OCI-LY7 (cell line): ENCODE measurements around the gene SPATS2L. TPM values are rescaled to one million over a fixed set of nuclear protein-coding genes. Genes with fewer than 3 reads are reported as not detected.

Source experiments
- BruUV-seq: library from RNA; stranded (reverse); fragments of 400-500 nt; replicated peaks from 2 replicates; lab custom pipeline; 2021; lab: Mats Ljungman, UMichigan
- CTCF ChIA-PET: fragments of 300-600 bp; sonication (Branson Sonifier 250); formaldehyde crosslinking; loops from one replicate; lab custom pipeline; 2022; ENCODE audit warnings: antibody characterized with exemption; ENCODE audit not compliant: unreplicated experiment; lab: Charles Lee
- POLR2A ChIA-PET: fragments of 300-600 bp; sonication (Branson Sonifier 250); formaldehyde crosslinking; loops from one replicate; lab custom pipeline; 2022; ENCODE audit warnings: antibody characterized with exemption; lab: Charles Lee
- DNase-seq: peaks from one replicate; pipeline ENCODE4 v3.0.0-alpha.2; 2015; ENCODE audit warnings: low spot score
- H2AFZ ChIP-seq: fragments of 200-600 bp; sonication (generic), shearing (Covaris generic); 2 replicates; pipeline ENCODE4 v1.6.1; 2014; ENCODE audit warnings: mild to moderate bottlenecking, antibody characterized with exemption, low read length, moderate library complexity
- H3K27ac ChIP-seq: fragments of 200-600 bp; sonication (generic); 2 replicates; pipeline ENCODE4 v1.5.1; 2014; ENCODE audit warnings: mixed run types, low read depth, mild to moderate bottlenecking, moderate library complexity, low read length, inconsistent platforms; ENCODE audit not compliant: poor library complexity, severe bottlenecking
- H3K36me3 ChIP-seq: fragments of 200-600 bp; sonication (generic); 2 replicates; pipeline ENCODE4 v1.6.1; 2014; ENCODE audit warnings: mild to moderate bottlenecking, antibody characterized with exemption, low read length, moderate library complexity, mixed read lengths; ENCODE audit not compliant: insufficient read depth
- H3K4me1 ChIP-seq: fragments of 200-600 bp; sonication (generic); 2 replicates; pipeline ENCODE4 v1.5.1; 2014; ENCODE audit warnings: mild to moderate bottlenecking, low read length; ENCODE audit not compliant: insufficient read depth, poor library complexity, severe bottlenecking
- H3K4me2 ChIP-seq: fragments of 200-600 bp; sonication (generic); 2 replicates; pipeline ENCODE4 v1.6.1; 2014; ENCODE audit warnings: mild to moderate bottlenecking, low read length
- H3K4me3 ChIP-seq: fragments of 200-600 bp; sonication (generic); 2 replicates; pipeline ENCODE4 v1.5.1; 2014; ENCODE audit warnings: mild to moderate bottlenecking, low read depth, low read length; ENCODE audit not compliant: poor library complexity, severe bottlenecking
- H3K79me2 ChIP-seq: fragments of 200-600 bp; sonication (generic); 2 replicates; pipeline ENCODE4 v1.6.1; 2016; ENCODE audit warnings: low read depth, mild to moderate bottlenecking, low read length, moderate library complexity, mixed read lengths; ENCODE audit not compliant: insufficient read depth
- H3K9me2 ChIP-seq: fragments of 200-600 bp; sonication (generic); 2 replicates; pipeline ENCODE4 v1.6.1; 2016; ENCODE audit warnings: mild to moderate bottlenecking, low read length, mixed read lengths; ENCODE audit not compliant: insufficient read depth
- H3K9me3 ChIP-seq: fragments of 200-600 bp; sonication (generic); 2 replicates; pipeline ENCODE4 v1.6.1; 2014; ENCODE audit warnings: mild to moderate bottlenecking, mixed run types, low read length, mixed read lengths
- H4K20me1 ChIP-seq: fragments of 200-600 bp; sonication (generic); 2 replicates; pipeline ENCODE4 v1.6.1; 2014; ENCODE audit warnings: mild to moderate bottlenecking, antibody characterized with exemption, low read length, moderate library complexity, mixed read lengths; ENCODE audit not compliant: insufficient read depth
- EZH2phosphoT487 ChIP-seq: fragments of 200-600 bp; sonication (generic); IDR thresholded peaks from 2 replicates; pipeline ENCODE4 v1.6.1; 2018; ENCODE audit warnings: low read depth, borderline replicate concordance, mild to moderate bottlenecking, mixed run types, antibody characterized with exemption, low read length, moderate library complexity, mixed read lengths
- intact Hi-C: fragments of 100-400 bp; cut with micrococcal nuclease; formaldehyde crosslinking; loops from one replicate; pipeline ENCODE4 v1.10.0; 2022; ENCODE audit not compliant: unreplicated experiment
- total RNA-seq, 2 experiments: library from RNA; depleted of rRNA in 1 of 2; stranded (reverse); fragments of >200 nt in 1 of 2; shearing (Covaris generic) in 1 of 2; gene quantifications; 2 replicates each; pipeline ENCODE4 v1.2.3, GENCODE V29; 2014 to 2022
- TF ChIP-seq, protein P1 (sequence below): fragments of 200-600 bp; sonication (generic); conservative IDR thresholded peaks from 2 replicates; pipeline ENCODE4 v1.5.1; 2014; ENCODE audit warnings: mild to moderate bottlenecking, antibody characterized with exemption, low read length, moderate library complexity, mixed read lengths

The SPATS2L gene
- total RNA-seq, 2 experiments from 2014 or later: 3.1 to 5.2 TPM

DNA sequence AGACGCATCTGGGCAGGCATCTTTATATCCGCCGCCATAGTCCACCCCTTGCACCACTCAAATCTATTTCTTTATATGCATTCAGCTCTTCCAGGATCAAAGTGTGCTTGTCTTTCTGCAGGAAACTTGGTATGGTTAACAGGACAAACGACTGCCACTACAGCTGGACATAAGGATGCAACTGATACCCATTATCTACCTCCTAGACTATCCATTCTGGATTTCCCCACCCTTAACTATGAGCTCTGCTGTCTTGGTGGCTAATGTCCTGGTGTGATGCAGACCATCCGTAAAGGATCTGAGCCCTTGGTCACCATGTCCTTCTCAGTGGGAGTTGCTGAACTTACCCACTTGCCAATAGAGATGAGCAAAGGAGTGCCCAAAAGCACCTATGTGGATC lies 40.1 kb upstream of the SPATS2L start:
- CTCF ChIA-PET: no interaction called here

DNA sequence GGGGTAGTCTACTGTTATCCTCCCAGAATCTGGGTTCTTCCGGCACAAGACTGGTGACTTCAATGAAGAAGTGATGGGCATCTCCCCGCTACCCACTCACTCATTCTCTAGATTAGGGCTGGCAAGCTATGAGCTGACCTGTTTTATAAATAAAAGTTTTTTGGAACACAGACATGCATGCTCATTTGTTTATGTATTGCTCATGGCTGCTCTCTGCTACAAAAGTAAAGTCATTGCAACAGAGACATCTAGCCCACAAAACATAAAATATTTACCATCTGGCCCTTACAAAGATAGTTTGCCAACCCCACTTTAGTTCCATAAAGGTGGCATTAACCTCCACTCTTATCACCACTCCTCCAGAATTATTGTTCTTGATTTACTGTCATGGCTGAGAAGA lies 39.1 kb upstream of the SPATS2L start:
- H3K4me3 ChIP-seq: no peak overlapping the region
- H3K27ac ChIP-seq: no peak overlapping the region
- ChIA-PET CTCF (no interaction called here), POLR2A (interaction anchor here (0.5 kb wide), 1 partner anchor 156 kb away, joined by 3 read pairs; no protein-coding TSS in a partner anchor)
- no peak overlapping the region for H2AFZ ChIP-seq
- H4K20me1 ChIP-seq: no peaks in the 10 kb centered on the region
- TF ChIP-seq, protein P1, sequence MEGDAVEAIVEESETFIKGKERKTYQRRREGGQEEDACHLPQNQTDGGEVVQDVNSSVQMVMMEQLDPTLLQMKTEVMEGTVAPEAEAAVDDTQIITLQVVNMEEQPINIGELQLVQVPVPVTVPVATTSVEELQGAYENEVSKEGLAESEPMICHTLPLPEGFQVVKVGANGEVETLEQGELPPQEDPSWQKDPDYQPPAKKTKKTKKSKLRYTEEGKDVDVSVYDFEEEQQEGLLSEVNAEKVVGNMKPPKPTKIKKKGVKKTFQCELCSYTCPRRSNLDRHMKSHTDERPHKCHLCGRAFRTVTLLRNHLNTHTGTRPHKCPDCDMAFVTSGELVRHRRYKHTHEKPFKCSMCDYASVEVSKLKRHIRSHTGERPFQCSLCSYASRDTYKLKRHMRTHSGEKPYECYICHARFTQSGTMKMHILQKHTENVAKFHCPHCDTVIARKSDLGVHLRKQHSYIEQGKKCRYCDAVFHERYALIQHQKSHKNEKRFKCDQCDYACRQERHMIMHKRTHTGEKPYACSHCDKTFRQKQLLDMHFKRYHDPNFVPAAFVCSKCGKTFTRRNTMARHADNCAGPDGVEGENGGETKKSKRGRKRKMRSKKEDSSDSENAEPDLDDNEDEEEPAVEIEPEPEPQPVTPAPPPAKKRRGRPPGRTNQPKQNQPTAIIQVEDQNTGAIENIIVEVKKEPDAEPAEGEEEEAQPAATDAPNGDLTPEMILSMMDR: no peak
- no peak for TF ChIP-seq EZH2phosphoT487
- BruUV-seq: no TSS peak
- H3K4me2 ChIP-seq: no peak overlapping the region
- intact Hi-C loops: no loop called here
- H3K9me2 ChIP-seq: no peaks in the 10 kb centered on the region
- DNase-seq: no peak
- no peaks in the 10 kb centered on the region for H3K9me3 ChIP-seq
- no peaks in the 10 kb centered on the region for H3K4me1 ChIP-seq
- H3K79me2 ChIP-seq: no peaks in the 10 kb centered on the region
- no peaks in the 10 kb centered on the region for H3K36me3 ChIP-seq

More for the DNA sequence above, 40.1 kb upstream of the SPATS2L start:
- no peaks in the 10 kb centered on the region for H4K20me1 ChIP-seq
- no peak overlapping the region for H2AFZ ChIP-seq
- H3K4me2 ChIP-seq: no peak overlapping the region
- intact Hi-C loops: no loop called here
- TF ChIP-seq, protein P1: no peak
- TF ChIP-seq EZH2phosphoT487: no peak
- no peaks in the 10 kb centered on the region for H3K9me2 ChIP-seq
- DNase-seq: no peak
- H3K36me3 ChIP-seq: no peaks in the 10 kb centered on the region
- no peak overlapping the region for H3K27ac ChIP-seq
- H3K4me1 ChIP-seq: no peaks in the 10 kb centered on the region
- no TSS peak for BruUV-seq
- H3K4me3 ChIP-seq: no peak overlapping the region
- no peaks in the 10 kb centered on the region for H3K79me2 ChIP-seq
- H3K9me3 ChIP-seq: no peaks in the 10 kb centered on the region
- POLR2A ChIA-PET: no interaction called here

DNA sequence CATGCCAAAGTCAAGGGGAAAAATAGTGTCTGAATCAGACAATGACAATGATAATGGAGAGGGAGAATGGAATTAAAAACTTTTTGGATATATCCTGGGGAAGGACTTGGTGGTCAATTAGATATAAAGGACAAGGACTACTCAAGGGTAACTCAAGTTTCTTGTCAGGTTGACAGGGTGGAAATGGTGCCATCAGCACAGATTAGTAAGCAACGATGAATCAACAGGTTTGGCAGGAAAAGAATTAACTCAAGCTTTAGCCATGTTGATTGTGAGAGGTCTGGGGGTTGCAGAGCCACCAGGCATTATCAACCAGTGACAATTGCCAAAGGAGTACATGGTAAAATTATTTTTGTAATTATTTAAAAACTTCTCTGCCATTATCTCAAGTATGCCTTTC lies 35.8 kb upstream of the SPATS2L start:
- intact Hi-C loops: no loop called here
- H3K4me3 ChIP-seq: no peak overlapping the region
- no peaks in the 10 kb centered on the region for H3K36me3 ChIP-seq
- no peak overlapping the region for H3K4me2 ChIP-seq
- no peak overlapping the region for H3K27ac ChIP-seq
- H3K9me2 ChIP-seq: no peaks in the 10 kb centered on the region
- H3K79me2 ChIP-seq: no peaks in the 10 kb centered on the region
- ChIA-PET CTCF (no interaction called here), POLR2A (interaction anchor here (0.6 to 1.2 kb wide), 2 partner anchors 17 to 82 kb away, joined by 3 read pairs; no protein-coding TSS in a partner anchor)
- no peaks in the 10 kb centered on the region for H4K20me1 ChIP-seq
- H3K4me1 ChIP-seq: no peaks in the 10 kb centered on the region
- H2AFZ ChIP-seq: no peak overlapping the region
- no peak for DNase-seq
- H3K9me3 ChIP-seq: no peaks in the 10 kb centered on the region
- no peak for TF ChIP-seq EZH2phosphoT487
- TF ChIP-seq, protein P1: no peak
- BruUV-seq: no TSS peak
